Neural crest cell (in vitro differentiated cells): ENCODE measurements around the gene PEPD. TPM values are rescaled to one million over a fixed set of nuclear protein-coding genes. Genes with fewer than 3 reads are reported as not detected.
A peak's percentile ranks its signal among the peaks of the same experiment; 100 is the strongest.

ENCODE experiments used
- DNase-seq: peaks from one replicate; pipeline ENCODE4 v3.0.0; 2021; ENCODE audit warnings: low read depth, mixed read lengths, low spot score
- H3K27ac Mint-ChIP-seq: one replicate; pipeline ENCODE4 v1.8.0; 2021; ENCODE audit warnings: mild to moderate bottlenecking, mixed read lengths; ENCODE audit not compliant: unreplicated experiment
- H3K27me3 Mint-ChIP-seq: 2 replicates; pipeline ENCODE4 v1.8.0; 2021; ENCODE audit warnings: low read depth, mild to moderate bottlenecking, mixed read lengths
- H3K36me3 Mint-ChIP-seq: 2 replicates; pipeline ENCODE4 v1.8.0; 2021; ENCODE audit warnings: low read depth, mild to moderate bottlenecking, mixed read lengths
- H3K4me1 Mint-ChIP-seq: 2 replicates; pipeline ENCODE4 v1.8.0; 2021; ENCODE audit warnings: mixed read lengths
- H3K4me3 Mint-ChIP-seq: one replicate; pipeline ENCODE4 v1.8.0; 2021; ENCODE audit warnings: mild to moderate bottlenecking, mixed read lengths
- H3K9me3 Mint-ChIP-seq: 2 replicates; pipeline ENCODE4 v1.8.0; 2021; ENCODE audit warnings: mixed read lengths
- CTCF ChIP-seq: fragments of 200-600 bp; sonication (generic); conservative IDR thresholded peaks from 2 replicates; pipeline ENCODE4 v1.5.0; 2021; ENCODE audit warnings: antibody characterized with exemption, mild to moderate bottlenecking
- total RNA-seq: library from RNA; stranded (reverse); gene quantifications from 2 replicates; pipeline ENCODE4 v1.2.1, GENCODE V29; 2021

The PEPD gene
- total RNA-seq, 1 donor from 2014 or later: 39.0 TPM

- Mint-ChIP-seq H3K36me3 (no peaks in the 10 kb centered on the region), H3K4me1 (no peaks in the 10 kb centered on the region), H3K27ac (no peak overlapping the region), H3K9me3 (no peaks in the 10 kb centered on the region), H3K27me3 (no peaks in the 10 kb centered on the region), H3K4me3 (no peak overlapping the region)
- DNase-seq: no peak
- no peak for TF ChIP-seq CTCF
Observed at GRCh38 chr19:33408116-33408515, 113.5 kb downstream of the PEPD start.

- Mint-ChIP-seq H3K27ac (no peak overlapping the region), H3K27me3 (no peaks in the 10 kb centered on the region), H3K9me3 (no peaks in the 10 kb centered on the region), H3K4me1 (no peaks in the 10 kb centered on the region), H3K36me3 (no peaks in the 10 kb centered on the region), H3K4me3 (no peak overlapping the region)
- no peak for DNase-seq
- no peak for TF ChIP-seq CTCF
Observed at GRCh38 chr19:33407716-33408115, 113.9 kb downstream of the PEPD start.

GRCh38 chr19:33407140-33407551 lies 114.4 kb downstream of the PEPD start:
- no peaks in the 10 kb centered on the region for H3K27me3 Mint-ChIP-seq
- DNase-seq: no peak

GRCh38 chr19:33406521-33407139 lies 115.0 kb downstream of the PEPD start:
- Mint-ChIP-seq H3K27me3 (no peaks in the 10 kb centered on the region), H3K36me3 (no peaks in the 10 kb centered on the region), H3K27ac (no peak overlapping the region), H3K4me1 (no peaks in the 10 kb centered on the region), H3K4me3 (no peak overlapping the region), H3K9me3 (no peaks in the 10 kb centered on the region)
- peak; percentile 95 for DNase-seq
- peak; percentile 94 for TF ChIP-seq CTCF

More at GRCh38 chr19:33407140-33407551, 114.4 kb downstream of the PEPD start:
- Mint-ChIP-seq H3K36me3 (no peaks in the 10 kb centered on the region), H3K4me3 (no peak overlapping the region), H3K4me1 (no peaks in the 10 kb centered on the region), H3K27ac (no peak overlapping the region), H3K9me3 (no peaks in the 10 kb centered on the region)
- peak; percentile 7 for TF ChIP-seq CTCF

GRCh38 chr19:33405553-33406461 lies 115.8 kb downstream of the PEPD start:
- no peaks in the 10 kb centered on the region for H3K36me3 Mint-ChIP-seq
- H3K4me3 Mint-ChIP-seq: no peak overlapping the region
- no peak for DNase-seq
- no peaks in the 10 kb centered on the region for H3K4me1 Mint-ChIP-seq
- TF ChIP-seq CTCF: no peak
- peak overlapping the region; percentile 35 for H3K27ac Mint-ChIP-seq
- no peaks in the 10 kb centered on the region for H3K9me3 Mint-ChIP-seq
- no peaks in the 10 kb centered on the region for H3K27me3 Mint-ChIP-seq
